HEK293 (cell line): ENCODE measurements around the gene RPRD2.

Experiments used
- GLIS2 ChIP-seq: fragments of 450-650 bp; formaldehyde crosslinking; IDR thresholded peaks from 2 replicates; pipeline ENCODE4 v1.5.1; 2016; ENCODE audit warnings: missing biosample characterization, missing genetic modification characterization
- INSM2 ChIP-seq: fragments of 450-650 bp; formaldehyde crosslinking; IDR thresholded peaks from 2 replicates; pipeline ENCODE4 v1.5.1; 2016; ENCODE audit warnings: missing biosample characterization, missing genetic modification characterization
- KLF10 ChIP-seq: fragments of 450-650 bp; IDR thresholded peaks from 2 replicates; pipeline ENCODE4 v1.5.1; 2018; ENCODE audit warnings: missing biosample characterization, mild to moderate bottlenecking, missing genetic modification characterization
- PRDM1 ChIP-seq: fragments of 450-650 bp; formaldehyde crosslinking; IDR thresholded peaks from 2 replicates; pipeline ENCODE4; 2016; ENCODE audit warnings: missing biosample characterization, missing genetic modification characterization
- REST ChIP-seq: fragments of 450-650 bp; formaldehyde crosslinking; IDR thresholded peaks from 2 replicates; pipeline ENCODE4 v1.5.1; 2016; ENCODE audit warnings: missing biosample characterization, missing genetic modification characterization
- TSHZ1 ChIP-seq: fragments of 450-650 bp; formaldehyde crosslinking; IDR thresholded peaks from 2 replicates; pipeline ENCODE4 v1.5.1; 2016; ENCODE audit warnings: missing biosample characterization, missing genetic modification characterization, borderline replicate concordance
- WT1 ChIP-seq: fragments of 450-650 bp; formaldehyde crosslinking; IDR thresholded peaks from 2 replicates; pipeline ENCODE4 v1.5.1; 2016; ENCODE audit warnings: missing biosample characterization, missing genetic modification characterization
- ZBTB20 ChIP-seq: fragments of 450-650 bp; formaldehyde crosslinking; IDR thresholded peaks from 2 replicates; pipeline ENCODE4 v1.5.1; 2016; ENCODE audit warnings: missing biosample characterization, missing genetic modification characterization
- ZBTB21 ChIP-seq: fragments of 450-650 bp; formaldehyde crosslinking; IDR thresholded peaks from 2 replicates; pipeline ENCODE4 v1.5.1; 2017; ENCODE audit warnings: missing biosample characterization, missing genetic modification characterization
- ZBTB48 ChIP-seq: fragments of 450-650 bp; formaldehyde crosslinking; IDR thresholded peaks from 2 replicates; pipeline ENCODE4 v1.5.1; 2016; ENCODE audit warnings: missing biosample characterization, missing genetic modification characterization
- ZNF157 ChIP-seq: fragments of 450-650 bp; formaldehyde crosslinking; IDR thresholded peaks from 2 replicates; pipeline ENCODE4 v1.5.1; 2016; ENCODE audit warnings: missing biosample characterization, missing genetic modification characterization
- ZNF19 ChIP-seq: fragments of 450-650 bp; formaldehyde crosslinking; IDR thresholded peaks from 2 replicates; pipeline ENCODE4; 2016; ENCODE audit warnings: missing biosample characterization, missing genetic modification characterization, low read depth
- ZNF24 ChIP-seq: fragments of 450-650 bp; formaldehyde crosslinking; IDR thresholded peaks from 2 replicates; pipeline ENCODE4 v1.5.1; 2016; ENCODE audit warnings: missing biosample characterization, missing genetic modification characterization
- ZNF26 ChIP-seq: fragments of 450-650 bp; formaldehyde crosslinking; IDR thresholded peaks from 2 replicates; pipeline ENCODE4 v1.5.1; 2016; ENCODE audit warnings: missing biosample characterization, missing genetic modification characterization
- ZNF324 ChIP-seq: fragments of 450-650 bp; formaldehyde crosslinking; IDR thresholded peaks from 2 replicates; pipeline ENCODE4 v1.5.1; 2016; ENCODE audit warnings: missing biosample characterization, missing genetic modification characterization
- ZNF433 ChIP-seq: fragments of 450-650 bp; formaldehyde crosslinking; IDR thresholded peaks from 2 replicates; pipeline ENCODE4 v1.5.1; 2016; ENCODE audit warnings: missing biosample characterization, missing genetic modification characterization, low read depth
- ZNF510 ChIP-seq: fragments of 450-650 bp; formaldehyde crosslinking; IDR thresholded peaks from 2 replicates; pipeline ENCODE4 v1.5.1; 2018; ENCODE audit warnings: mild to moderate bottlenecking, missing genetic modification characterization, missing biosample characterization; ENCODE audit not compliant: insufficient replicate concordance
- ZNF521 ChIP-seq: fragments of 450-650 bp; formaldehyde crosslinking; IDR thresholded peaks from 2 replicates; pipeline ENCODE4 v1.5.1; 2017; ENCODE audit warnings: missing biosample characterization, mild to moderate bottlenecking, missing genetic modification characterization
- ZNF529 ChIP-seq: fragments of 450-650 bp; formaldehyde crosslinking; IDR thresholded peaks from 2 replicates; pipeline ENCODE4 v1.5.1; 2017; ENCODE audit warnings: missing genetic modification characterization, missing biosample characterization; ENCODE audit not compliant: insufficient replicate concordance
- ZNF561 ChIP-seq: fragments of 450-650 bp; IDR thresholded peaks from 2 replicates; pipeline ENCODE4 v1.5.1; 2018; ENCODE audit warnings: missing biosample characterization, missing genetic modification characterization, borderline replicate concordance
- ZNF623 ChIP-seq: fragments of 450-650 bp; formaldehyde crosslinking; IDR thresholded peaks from 2 replicates; pipeline ENCODE4 v1.5.1; 2016; ENCODE audit warnings: missing biosample characterization, missing genetic modification characterization
- ZNF639 ChIP-seq: fragments of 450-650 bp; formaldehyde crosslinking; IDR thresholded peaks from 2 replicates; pipeline ENCODE4 v1.5.1; 2016; ENCODE audit warnings: missing biosample characterization, missing genetic modification characterization
- ZNF660 ChIP-seq: fragments of 450-650 bp; IDR thresholded peaks from 2 replicates; pipeline ENCODE4 v1.5.1; 2018; ENCODE audit warnings: missing biosample characterization, mild to moderate bottlenecking, missing genetic modification characterization
- ZNF785 ChIP-seq: fragments of 450-650 bp; formaldehyde crosslinking; IDR thresholded peaks from 2 replicates; pipeline ENCODE4 v1.5.1; 2016; ENCODE audit warnings: missing biosample characterization, missing genetic modification characterization
- ZNF792 ChIP-seq: fragments of 450-650 bp; formaldehyde crosslinking; IDR thresholded peaks from 2 replicates; pipeline ENCODE4 v1.5.1; 2016; ENCODE audit warnings: missing biosample characterization, missing genetic modification characterization
- TF ChIP-seq, protein P1 (sequence below): fragments of 450-650 bp; formaldehyde crosslinking; IDR thresholded peaks from 2 replicates; pipeline ENCODE4 v1.5.1; 2016; ENCODE audit warnings: missing biosample characterization, missing genetic modification characterization

The RPRD2 gene

GRCh38 chr1:150363426-150364230, at the start of gene RPRD2 (continued):
- TF ChIP-seq PRDM1 (tag by site-specific recombination) = peak; percentile 93
- peak; percentile 8; the same call in 1 of the 2 replicates for TF ChIP-seq ZBTB20 (tag by site-specific recombination)
- 0 out of 2 replicates have a peak, but pooled peaks have one; percentile 57 for TF ChIP-seq INSM2 (tag by site-specific recombination)
- TF ChIP-seq ZNF785 = no peak
- peak; percentile 95 for TF ChIP-seq ZBTB21 (tag by site-specific recombination)
- no peak for TF ChIP-seq ZNF529 (tag by site-specific recombination)
- no peak for TF ChIP-seq ZNF623 (tag by site-specific recombination)
- TF ChIP-seq KLF10 = peak; percentile 49; the same call in 1 of the 2 replicates
- TF ChIP-seq, protein P1, sequence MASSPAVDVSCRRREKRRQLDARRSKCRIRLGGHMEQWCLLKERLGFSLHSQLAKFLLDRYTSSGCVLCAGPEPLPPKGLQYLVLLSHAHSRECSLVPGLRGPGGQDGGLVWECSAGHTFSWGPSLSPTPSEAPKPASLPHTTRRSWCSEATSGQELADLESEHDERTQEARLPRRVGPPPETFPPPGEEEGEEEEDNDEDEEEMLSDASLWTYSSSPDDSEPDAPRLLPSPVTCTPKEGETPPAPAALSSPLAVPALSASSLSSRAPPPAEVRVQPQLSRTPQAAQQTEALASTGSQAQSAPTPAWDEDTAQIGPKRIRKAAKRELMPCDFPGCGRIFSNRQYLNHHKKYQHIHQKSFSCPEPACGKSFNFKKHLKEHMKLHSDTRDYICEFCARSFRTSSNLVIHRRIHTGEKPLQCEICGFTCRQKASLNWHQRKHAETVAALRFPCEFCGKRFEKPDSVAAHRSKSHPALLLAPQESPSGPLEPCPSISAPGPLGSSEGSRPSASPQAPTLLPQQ (tag by site-specific recombination) = peak; percentile 38; the same call in 1 of the 2 replicates
- TF ChIP-seq ZNF433 (tag by site-specific recombination) = no peak
- peak; percentile 71; the same call in 1 of the 2 replicates for TF ChIP-seq ZNF24 (tag by site-specific recombination)
- 0 out of 2 replicates have a peak, but pooled peaks have one; percentile 38 for TF ChIP-seq WT1 (tag by site-specific recombination)
- TF ChIP-seq ZNF324 (tag by site-specific recombination) = peak; percentile 64; the same call in 1 of the 2 replicates
- TF ChIP-seq ZNF157 (tag by site-specific recombination) = no peak
- TF ChIP-seq TSHZ1 (tag by site-specific recombination) = no peak
- TF ChIP-seq ZNF660 (tag by site-specific recombination) = peak; percentile 77; the same call in 1 of the 2 replicates
- peak; percentile 13; the same call in 1 of the 2 replicates for TF ChIP-seq ZBTB48 (tag by site-specific recombination)
- no peak for TF ChIP-seq REST (tag by site-specific recombination)
- no peak for TF ChIP-seq ZNF26 (tag by site-specific recombination)
- TF ChIP-seq ZNF510 = no peak
- TF ChIP-seq ZNF792 (tag by site-specific recombination) = no peak
- peak; percentile 51 for TF ChIP-seq GLIS2 (tag by site-specific recombination)
- no peak for TF ChIP-seq ZNF639 (tag by site-specific recombination)
- peak; percentile 47; the same call in 1 of the 2 replicates for TF ChIP-seq ZNF561 (tag by site-specific recombination)
- no peak for TF ChIP-seq ZNF521 (tag by site-specific recombination)
- no peak for TF ChIP-seq ZNF19 (tag by site-specific recombination)
